HG03558 (cell line): Measurements from ENCODE around the gene SNAP47.
A peak's percentile ranks its signal among the peaks of the same experiment; 100 is the strongest.

Experiments used
- ATAC-seq: cut with Tn5 transposase; IDR thresholded peaks from one replicate; pipeline ENCODE4 v1.9.1; 2021; ENCODE audit warnings: moderate number of reproducible peaks; ENCODE audit not compliant: unreplicated experiment; ENCODE audit errors: extremely low read depth

The SNAP47 gene

GRCh38 chr1:227748496-227749182 is 13.4 kb downstream of the SNAP47 start:
- ATAC-seq: no peak

- no peak for ATAC-seq
These were observed 14.0 kb downstream of the SNAP47 start for GRCh38 chr1:227749225-227749624.

- no peak for ATAC-seq
These were observed 14.9 kb downstream of the SNAP47 start for GRCh38 chr1:227749916-227750710.

- no peak for ATAC-seq
These were observed 18.9 kb downstream of the SNAP47 start for GRCh38 chr1:227753999-227754711.

DNA sequence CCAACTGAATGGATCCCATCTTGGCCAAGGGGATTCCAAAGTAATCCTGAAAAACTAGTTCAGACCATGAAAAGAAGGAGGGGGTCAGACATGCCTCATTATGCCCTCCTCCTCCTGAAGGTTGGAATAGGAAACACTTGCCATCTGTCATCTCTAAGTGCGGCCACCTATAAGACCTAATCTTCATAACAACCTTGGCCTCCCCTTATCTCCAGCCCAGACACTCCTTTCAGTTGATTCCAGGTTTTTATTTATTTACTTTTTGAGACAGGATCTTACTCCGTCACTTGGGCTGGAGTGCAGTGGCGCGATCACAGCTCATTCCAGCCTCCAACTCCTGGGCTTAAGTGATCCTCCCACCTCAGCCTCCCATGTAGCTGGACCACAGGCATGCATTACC is 19.7 kb downstream of the SNAP47 start:
- ATAC-seq: no peak

DNA sequence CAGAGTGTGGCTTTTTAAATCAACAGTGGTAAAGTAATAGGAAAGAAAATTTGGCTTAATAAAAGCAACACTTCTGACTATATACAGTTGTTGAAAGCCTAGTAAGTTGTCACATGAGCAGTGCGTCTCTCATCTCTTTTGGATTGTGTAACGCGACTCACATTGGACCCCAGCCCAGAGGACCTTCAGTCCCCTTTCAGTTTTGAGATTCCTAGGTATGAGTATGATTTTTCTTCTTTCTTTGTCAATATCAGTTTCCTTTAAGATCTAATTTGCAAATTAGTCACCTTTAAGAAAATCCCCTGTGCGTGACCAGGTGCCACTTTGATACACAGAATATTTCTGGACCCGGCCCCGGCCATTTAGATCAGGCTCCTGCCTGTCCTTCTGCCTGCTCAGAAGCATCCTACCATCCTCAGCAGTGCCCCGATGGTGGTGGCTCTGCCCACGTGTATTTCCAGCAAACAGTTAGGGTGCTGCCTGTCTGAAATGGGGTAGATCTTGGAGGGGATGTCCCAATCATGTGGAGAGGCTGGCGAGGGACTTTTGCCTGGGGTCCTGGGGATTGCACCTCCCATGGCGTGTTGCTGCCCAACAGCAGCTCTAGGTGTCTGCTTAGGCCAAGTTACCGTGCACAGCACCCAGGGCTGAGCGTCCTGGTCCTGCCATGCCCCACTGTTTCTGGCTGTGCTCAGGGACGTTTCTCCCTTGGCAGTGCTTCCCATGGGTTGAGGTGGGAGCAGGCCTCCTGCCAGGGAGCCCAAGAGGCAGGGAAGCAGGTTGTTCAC is 21.1 kb downstream of the SNAP47 start:
- no peak for ATAC-seq

- ATAC-seq: no peak
These were observed 22.5 kb downstream of the SNAP47 start for GRCh38 chr1:227757781-227758180.

DNA sequence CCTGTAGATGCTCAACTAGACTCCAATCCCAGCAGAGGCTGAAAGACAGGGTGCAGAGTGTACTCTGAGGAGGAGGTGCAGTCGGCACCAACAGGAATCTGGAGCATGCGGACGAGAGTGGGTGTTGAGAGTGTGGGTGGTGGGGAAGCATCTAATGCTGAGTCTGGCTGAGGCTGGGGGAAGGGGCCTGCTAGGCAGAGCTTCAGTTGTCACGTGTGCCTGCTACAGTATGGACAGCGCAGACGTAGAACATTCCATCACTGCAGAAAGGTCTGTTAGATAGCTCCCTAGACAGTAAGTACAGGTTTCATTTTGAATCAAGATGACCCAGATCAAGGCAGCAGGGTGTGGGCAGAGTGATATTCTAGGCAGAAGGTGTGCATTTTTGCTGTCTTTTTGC is 23.1 kb downstream of the SNAP47 start:
- ATAC-seq: no peak

- no peak for ATAC-seq
These were observed 24.4 kb downstream of the SNAP47 start for GRCh38 chr1:227759341-227760300.

- ATAC-seq: no peak
These were observed 25.1 kb downstream of the SNAP47 start for GRCh38 chr1:227760377-227760776.

DNA sequence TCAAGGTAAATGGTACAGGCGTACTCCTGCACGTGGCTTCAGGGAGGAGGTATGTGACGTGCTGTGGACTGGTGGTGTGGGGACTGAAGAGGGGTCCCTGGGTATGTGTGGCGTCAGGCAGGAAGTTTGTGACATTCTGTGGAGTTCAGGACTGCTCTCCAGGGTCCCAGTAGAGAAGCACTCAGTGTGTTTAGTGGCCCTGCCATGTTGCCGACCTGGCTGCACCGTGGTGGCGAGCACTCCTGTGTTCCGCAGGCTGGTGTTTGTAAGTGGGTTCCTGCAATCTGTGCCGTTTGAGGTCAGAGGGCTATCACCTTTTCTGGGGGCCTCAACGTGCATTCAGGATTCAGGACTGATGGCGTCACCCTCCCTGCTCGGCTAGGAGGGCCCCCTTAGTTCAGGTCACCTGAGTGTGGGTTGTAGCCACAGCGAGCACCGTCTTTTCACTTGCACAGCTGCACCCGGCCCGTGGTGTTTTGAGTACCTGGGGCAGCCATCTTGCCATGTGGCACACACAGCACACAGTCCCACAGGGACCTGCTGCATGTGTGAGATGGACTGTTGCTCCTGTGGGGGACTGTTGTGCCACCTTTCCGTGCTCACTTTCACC is 26.5 kb downstream of the SNAP47 start:
- no peak for ATAC-seq

- peak; percentile 27 for ATAC-seq
These were observed 27.1 kb downstream of the SNAP47 start for GRCh38 chr1:227762231-227762911.

GRCh38 chr1:227763246-227764018 is 28.2 kb downstream of the SNAP47 start:
- ATAC-seq: no peak

DNA sequence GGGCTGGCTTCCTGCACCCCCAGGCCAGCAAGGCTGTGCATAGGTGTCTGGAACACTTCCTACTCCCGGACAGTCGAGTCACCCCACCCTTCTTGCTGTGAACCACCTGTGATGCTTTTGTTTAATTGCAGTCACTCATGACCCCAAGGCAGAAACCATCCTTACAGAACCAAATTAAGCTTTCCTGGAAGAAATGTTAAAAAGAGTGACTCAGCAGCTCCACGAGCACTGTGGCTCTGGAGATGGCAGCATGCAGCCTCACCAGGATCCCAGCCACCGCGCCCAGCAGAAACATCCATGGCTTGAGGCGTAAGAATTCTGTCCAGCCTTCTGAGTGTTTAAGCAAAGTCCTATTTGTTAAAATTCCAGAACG is 28.8 kb downstream of the SNAP47 start:
- no peak for ATAC-seq

DNA sequence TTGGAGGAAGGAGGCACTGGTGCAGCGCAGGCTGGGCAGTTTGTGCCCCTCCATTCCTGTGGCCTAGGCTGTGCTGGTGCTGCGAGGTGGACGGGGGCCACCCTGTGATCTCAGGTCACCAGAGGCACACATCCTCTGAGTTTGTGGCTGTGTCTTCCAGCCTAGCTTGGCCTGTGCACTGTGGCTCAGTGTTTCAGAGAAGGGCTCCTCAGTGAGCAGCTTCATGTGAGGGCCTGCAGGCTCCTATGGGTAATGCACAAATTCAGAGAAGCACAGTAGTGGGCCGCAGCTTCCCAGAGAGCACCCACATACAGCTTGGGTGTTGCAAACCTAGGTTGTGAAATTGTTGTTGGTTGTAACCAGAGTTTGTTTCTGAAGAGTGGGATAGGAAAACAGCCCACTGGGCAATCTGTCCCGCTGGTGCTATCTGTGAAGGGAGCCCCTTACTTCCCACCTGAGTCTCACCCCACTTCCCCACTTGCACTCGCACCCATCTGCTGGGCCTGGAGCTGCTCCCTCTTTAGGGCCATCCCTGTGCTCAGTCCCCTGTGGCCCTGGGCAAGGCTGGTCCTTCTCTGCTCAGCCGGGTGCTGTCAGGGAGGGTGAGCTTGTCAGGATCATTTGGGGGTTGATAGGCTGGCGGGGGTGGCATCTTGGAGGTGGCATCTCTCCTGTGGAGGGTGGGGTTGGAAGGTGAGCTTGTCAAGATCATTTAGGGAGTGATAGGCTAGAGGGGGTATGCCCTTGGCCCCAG is 30.2 kb downstream of the SNAP47 start:
- ATAC-seq: no peak

GRCh38 chr1:227766015-227766634 is 30.9 kb downstream of the SNAP47 start:
- ATAC-seq: no peak
